ENCODE data around the gene PCDH9. TPM values are rescaled to one million over a fixed set of nuclear protein-coding genes. Genes with fewer than 3 reads are reported as not detected.

Gene PCDH9
- total RNA-seq, 4 donors from 2014 or later, result 0.37 to 2.4 (median 1.5) TPM

GRCh38 chr13:66344805-66345517 is 885.2 kb downstream of the PCDH9 start:
- no peak for DNase-seq
- no peaks in the 10 kb centered on the region for H3K36me3 ChIP-seq
- intact Hi-C loops (cut with DNase I; ENCODE audit: low total_unique reads), result no loop called here
- TF ChIP-seq POLR2A (IDR thresholded peaks at IDR 0.05) (no peak), EP300 (IDR thresholded peaks at IDR 0.05; ENCODE audit: low read depth) (no peak), CTCF (IDR thresholded peaks at IDR 0.05) (no peak), POLR2AphosphoS5 (IDR thresholded peaks at IDR 0.05) (no peak)
- H3K4me1 ChIP-seq, result no peaks in the 10 kb centered on the region
- in situ Hi-C loops (cut with MboI; ENCODE audit: low pct_ligation_motif_present in 1 of 4, low pct_unique_long_range_greater_than_20kb in 1 of 4, low sequenced_read_pairs in 3 of 4), result no loop called here
- no peaks in the 10 kb centered on the region for H3K27me3 ChIP-seq
- no peak overlapping the region for H3K27ac ChIP-seq
- no peaks in the 10 kb centered on the region for H3K9me3 ChIP-seq
- 62% methylated on average over 4 of the region's 4 CpGs for WGBS, 2 donors (ENCODE audit: low coverage in 1 of 2)
- H3K4me3 ChIP-seq, result no peak overlapping the region

GRCh38 chr13:66343224-66343828 is 886.8 kb downstream of the PCDH9 start:
- Histone ChIP-seq H3K9me3 (no peaks in the 10 kb centered on the region), H3K27ac (no peak overlapping the region), H3K27me3 (no peaks in the 10 kb centered on the region), H3K36me3 (no peaks in the 10 kb centered on the region), H3K4me1 (no peaks in the 10 kb centered on the region), H3K4me3 (no peak overlapping the region)
- WGBS, 2 donors (ENCODE audit: low coverage in 1 of 2), result 88 to 92% methylated on average over 5 to 9 of the region's 9 CpGs
- no peak for DNase-seq
- intact Hi-C loops (cut with DNase I; ENCODE audit: low total_unique reads), result no loop called here
- TF ChIP-seq POLR2A (IDR thresholded peaks at IDR 0.05) (no peak), POLR2AphosphoS5 (IDR thresholded peaks at IDR 0.05) (no peak), EP300 (IDR thresholded peaks at IDR 0.05; ENCODE audit: low read depth) (no peak), CTCF (IDR thresholded peaks at IDR 0.05) (no peak)
- in situ Hi-C loops (cut with MboI; ENCODE audit: low pct_ligation_motif_present in 1 of 4, low pct_unique_long_range_greater_than_20kb in 1 of 4, low sequenced_read_pairs in 3 of 4), result no loop called here

GRCh38 chr13:66341635-66342377 is 888.3 kb downstream of the PCDH9 start:
- WGBS, 2 donors (ENCODE audit: low coverage in 1 of 2), result 80 to 87% methylated on average over 6 of the region's 6 CpGs
- Histone ChIP-seq H3K4me3 (no peak overlapping the region), H3K27me3 (no peaks in the 10 kb centered on the region), H3K4me1 (no peaks in the 10 kb centered on the region), H3K9me3 (no peaks in the 10 kb centered on the region), H3K36me3 (no peaks in the 10 kb centered on the region), H3K27ac (no peak overlapping the region)
- intact Hi-C loops (cut with DNase I; ENCODE audit: low total_unique reads) (no loop called here), in situ Hi-C loops (cut with MboI; ENCODE audit: low pct_ligation_motif_present in 1 of 4, low pct_unique_long_range_greater_than_20kb in 1 of 4, low sequenced_read_pairs in 3 of 4) (no loop called here)
- no peak for DNase-seq
- no peak for TF ChIP-seq EP300 (IDR thresholded peaks at IDR 0.05; ENCODE audit: low read depth)
- no peak for TF ChIP-seq POLR2AphosphoS5 (IDR thresholded peaks at IDR 0.05)
- TF ChIP-seq POLR2A (IDR thresholded peaks at IDR 0.05), result no peak
- no peak for TF ChIP-seq CTCF (IDR thresholded peaks at IDR 0.05)

- no peaks in the 10 kb centered on the region for H3K9me3 ChIP-seq
- no peak overlapping the region for H3K27ac ChIP-seq
- intact Hi-C loops (cut with DNase I; ENCODE audit: low total_unique reads) (no loop called here), in situ Hi-C loops (cut with MboI; ENCODE audit: low pct_ligation_motif_present in 1 of 4, low pct_unique_long_range_greater_than_20kb in 1 of 4, low sequenced_read_pairs in 3 of 4) (no loop called here)
- no peaks in the 10 kb centered on the region for H3K36me3 ChIP-seq
- DNase-seq, result no peak
- H3K27me3 ChIP-seq, result no peaks in the 10 kb centered on the region
- TF ChIP-seq POLR2AphosphoS5 (IDR thresholded peaks at IDR 0.05), result no peak
- TF ChIP-seq EP300 (IDR thresholded peaks at IDR 0.05; ENCODE audit: low read depth), result no peak
- no peak for TF ChIP-seq CTCF (IDR thresholded peaks at IDR 0.05)
- TF ChIP-seq POLR2A (IDR thresholded peaks at IDR 0.05), result no peak
- no peaks in the 10 kb centered on the region for H3K4me1 ChIP-seq
- no peak overlapping the region for H3K4me3 ChIP-seq
Measured at GRCh38 chr13:66339214-66339613, 890.9 kb downstream of the PCDH9 start.
